Panc1 (cell line): ENCODE results near the gene ZBTB4.

Experiments
- POLR2AphosphoS5 ChIP-seq: IDR thresholded peaks from 2 replicates; pipeline ENCODE4 v1.6.1; 2012; ENCODE audit warnings: mild to moderate bottlenecking, low read depth, low read length, moderate library complexity
- TCF7L2 ChIP-seq: IDR thresholded peaks from 2 replicates; pipeline ENCODE4 v1.6.1; 2011; ENCODE audit warnings: mild to moderate bottlenecking, low read depth, low read length, inconsistent platforms
- TF ChIP-seq, protein P1 (sequence below): fragments of 450-650 bp; IDR thresholded peaks from 2 replicates; pipeline ENCODE4 v1.5.1; 2017; ENCODE audit warnings: mild to moderate bottlenecking
- TF ChIP-seq, protein P2 (sequence below), 2 experiments: IDR thresholded peaks; 2 replicates each; pipeline ENCODE4 v1.6.1; 2011 to 2012; ENCODE audit warnings: low read depth in 2 of 2, control low read depth in 1 of 2, low read length in 1 of 2, mild to moderate bottlenecking in 1 of 2, moderate library complexity in 1 of 2; ENCODE audit not compliant: insufficient read depth in 1 of 2

DNA sequence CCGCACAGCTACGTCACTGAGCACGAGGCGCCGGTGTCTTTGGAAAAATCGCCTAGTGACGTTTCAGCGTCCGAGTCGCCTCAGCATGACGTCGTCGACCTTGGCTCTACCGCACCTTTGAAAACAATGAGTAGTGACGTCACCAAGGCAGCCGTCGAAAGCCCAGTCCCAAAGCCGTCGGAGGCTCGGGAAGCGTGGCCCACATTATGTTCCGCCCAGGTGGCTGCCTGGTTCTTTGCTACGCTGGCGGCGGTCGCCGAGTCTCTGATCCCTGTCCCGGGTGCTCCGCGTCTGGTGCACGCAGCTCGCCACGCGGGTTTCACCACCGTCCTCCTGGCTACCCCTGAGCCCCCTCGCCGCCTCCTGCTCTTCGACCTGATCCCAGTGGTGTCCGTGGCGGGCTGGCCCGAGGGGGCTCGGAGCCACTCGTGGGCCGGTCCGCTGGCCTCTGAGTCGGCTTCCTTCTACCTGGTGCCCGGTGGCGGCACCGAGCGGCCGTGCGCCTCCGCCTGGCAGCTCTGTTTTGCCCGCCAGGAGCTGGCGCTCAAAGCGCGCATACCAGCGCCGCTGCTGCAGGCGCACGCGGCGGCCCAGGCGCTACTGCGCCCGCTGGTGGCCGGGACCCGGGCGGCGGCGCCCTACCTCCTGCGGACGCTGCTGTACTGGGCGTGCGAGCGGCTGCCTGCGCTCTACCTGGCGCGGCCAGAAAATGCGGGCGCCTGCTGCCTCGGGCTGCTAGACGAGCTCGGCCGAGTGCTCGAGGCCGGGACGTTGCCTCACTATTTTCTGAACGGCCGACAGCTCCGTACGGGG is 42.7 kb downstream of the ZBTB4 start:
- TF ChIP-seq, protein P1, sequence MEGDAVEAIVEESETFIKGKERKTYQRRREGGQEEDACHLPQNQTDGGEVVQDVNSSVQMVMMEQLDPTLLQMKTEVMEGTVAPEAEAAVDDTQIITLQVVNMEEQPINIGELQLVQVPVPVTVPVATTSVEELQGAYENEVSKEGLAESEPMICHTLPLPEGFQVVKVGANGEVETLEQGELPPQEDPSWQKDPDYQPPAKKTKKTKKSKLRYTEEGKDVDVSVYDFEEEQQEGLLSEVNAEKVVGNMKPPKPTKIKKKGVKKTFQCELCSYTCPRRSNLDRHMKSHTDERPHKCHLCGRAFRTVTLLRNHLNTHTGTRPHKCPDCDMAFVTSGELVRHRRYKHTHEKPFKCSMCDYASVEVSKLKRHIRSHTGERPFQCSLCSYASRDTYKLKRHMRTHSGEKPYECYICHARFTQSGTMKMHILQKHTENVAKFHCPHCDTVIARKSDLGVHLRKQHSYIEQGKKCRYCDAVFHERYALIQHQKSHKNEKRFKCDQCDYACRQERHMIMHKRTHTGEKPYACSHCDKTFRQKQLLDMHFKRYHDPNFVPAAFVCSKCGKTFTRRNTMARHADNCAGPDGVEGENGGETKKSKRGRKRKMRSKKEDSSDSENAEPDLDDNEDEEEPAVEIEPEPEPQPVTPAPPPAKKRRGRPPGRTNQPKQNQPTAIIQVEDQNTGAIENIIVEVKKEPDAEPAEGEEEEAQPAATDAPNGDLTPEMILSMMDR: peak; percentile 99
- TF ChIP-seq TCF7L2 (peak; percentile 69), POLR2AphosphoS5 (peak; percentile 27; the same call in 1 of the 2 replicates)
- TF ChIP-seq, protein P2, sequence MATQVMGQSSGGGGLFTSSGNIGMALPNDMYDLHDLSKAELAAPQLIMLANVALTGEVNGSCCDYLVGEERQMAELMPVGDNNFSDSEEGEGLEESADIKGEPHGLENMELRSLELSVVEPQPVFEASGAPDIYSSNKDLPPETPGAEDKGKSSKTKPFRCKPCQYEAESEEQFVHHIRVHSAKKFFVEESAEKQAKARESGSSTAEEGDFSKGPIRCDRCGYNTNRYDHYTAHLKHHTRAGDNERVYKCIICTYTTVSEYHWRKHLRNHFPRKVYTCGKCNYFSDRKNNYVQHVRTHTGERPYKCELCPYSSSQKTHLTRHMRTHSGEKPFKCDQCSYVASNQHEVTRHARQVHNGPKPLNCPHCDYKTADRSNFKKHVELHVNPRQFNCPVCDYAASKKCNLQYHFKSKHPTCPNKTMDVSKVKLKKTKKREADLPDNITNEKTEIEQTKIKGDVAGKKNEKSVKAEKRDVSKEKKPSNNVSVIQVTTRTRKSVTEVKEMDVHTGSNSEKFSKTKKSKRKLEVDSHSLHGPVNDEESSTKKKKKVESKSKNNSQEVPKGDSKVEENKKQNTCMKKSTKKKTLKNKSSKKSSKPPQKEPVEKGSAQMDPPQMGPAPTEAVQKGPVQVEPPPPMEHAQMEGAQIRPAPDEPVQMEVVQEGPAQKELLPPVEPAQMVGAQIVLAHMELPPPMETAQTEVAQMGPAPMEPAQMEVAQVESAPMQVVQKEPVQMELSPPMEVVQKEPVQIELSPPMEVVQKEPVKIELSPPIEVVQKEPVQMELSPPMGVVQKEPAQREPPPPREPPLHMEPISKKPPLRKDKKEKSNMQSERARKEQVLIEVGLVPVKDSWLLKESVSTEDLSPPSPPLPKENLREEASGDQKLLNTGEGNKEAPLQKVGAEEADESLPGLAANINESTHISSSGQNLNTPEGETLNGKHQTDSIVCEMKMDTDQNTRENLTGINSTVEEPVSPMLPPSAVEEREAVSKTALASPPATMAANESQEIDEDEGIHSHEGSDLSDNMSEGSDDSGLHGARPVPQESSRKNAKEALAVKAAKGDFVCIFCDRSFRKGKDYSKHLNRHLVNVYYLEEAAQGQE (IDR thresholded peaks at IDR 0.05; ENCODE audit: insufficient read depth in 1 of 2, low read depth in 2 of 2, low read length in 1 of 2): no peak
